ENCODE measurements around the gene COA1.

COA1 gene

GRCh38 chr7:43764039-43764761, 34.9 kb upstream of the COA1 start:
- POLR2A ChIA-PET, result interaction anchor here (0.6 to 1.4 kb wide), 2 partner anchors 21 to 877 kb away, joined by 3 read pairs; no protein-coding TSS in a partner anchor
- TF ChIP-seq CTCF (IDR thresholded peaks at IDR 0.05; ENCODE audit: insufficient read depth, low read length, missing control alignments), result no peak
- H3K4me3 ChIP-seq (ENCODE audit: low read depth, low read length), result no peak overlapping the region
- CTCF ChIA-PET, result interaction anchor here (1.3 to 1.5 kb wide), 3 partner anchors 10 to 75 kb away, joined by 4 to 10 read pairs (median 5); no protein-coding TSS in a partner anchor
- DNase-seq (ENCODE audit: low read depth, low spot score), result no peak

GRCh38 chr7:43763183-43763582, 33.9 kb upstream of the COA1 start:
- CTCF ChIA-PET, result interaction anchor here (1.2 kb wide), 1 partner anchor 76 kb away, joined by 3 read pairs; no protein-coding TSS in a partner anchor
- TF ChIP-seq CTCF (IDR thresholded peaks at IDR 0.05; ENCODE audit: insufficient read depth, low read length, missing control alignments), result no peak
- no peak overlapping the region for H3K4me3 ChIP-seq (ENCODE audit: low read depth, low read length)
- POLR2A ChIA-PET, result no interaction called here
- DNase-seq (ENCODE audit: low read depth, low spot score), result no peak

- ChIA-PET POLR2A (interaction anchor here (0.7 kb wide), 1 partner anchor 20 kb away, joined by 3 read pairs; no protein-coding TSS in a partner anchor), CTCF (interaction anchor here (1.2 kb wide), 1 partner anchor 77 kb away, joined by 3 read pairs; no protein-coding TSS in a partner anchor)
- H3K4me3 ChIP-seq (ENCODE audit: low read depth, low read length), result no peak overlapping the region
- TF ChIP-seq CTCF (IDR thresholded peaks at IDR 0.05; ENCODE audit: insufficient read depth, low read length, missing control alignments), result no peak
- DNase-seq (ENCODE audit: low read depth, low spot score), result no peak
Observed at GRCh38 chr7:43761938-43762692, 32.8 kb upstream of the COA1 start.

GRCh38 chr7:43761382-43761781, 32.1 kb upstream of the COA1 start:
- no peak for TF ChIP-seq CTCF (IDR thresholded peaks at IDR 0.05; ENCODE audit: insufficient read depth, low read length, missing control alignments)
- no peak overlapping the region for H3K4me3 ChIP-seq (ENCODE audit: low read depth, low read length)
- no peak for DNase-seq (ENCODE audit: low read depth, low spot score)
- ChIA-PET POLR2A (no interaction called here), CTCF (interaction anchor here (1.1 to 3.4 kb wide), 2 partner anchors 38 to 77 kb away, joined by 3 to 14 read pairs; no protein-coding TSS in a partner anchor)

GRCh38 chr7:43760861-43761260, 31.5 kb upstream of the COA1 start:
- TF ChIP-seq CTCF (IDR thresholded peaks at IDR 0.05; ENCODE audit: insufficient read depth, low read length, missing control alignments), result no peak
- CTCF ChIA-PET, result interaction anchor here (1.1 to 3.4 kb wide), 2 partner anchors 38 to 78 kb away, joined by 3 to 14 read pairs; no protein-coding TSS in a partner anchor
- DNase-seq (ENCODE audit: low read depth, low spot score), result no peak
- no peak overlapping the region for H3K4me3 ChIP-seq (ENCODE audit: low read depth, low read length)
- POLR2A ChIA-PET, result no interaction called here
